CD4-positive, CD25-positive, alpha-beta regulatory T cell (primary cell): ENCODE measurements around the gene BLID. TPM values are rescaled to one million over a fixed set of nuclear protein-coding genes. Genes with fewer than 3 reads are reported as not detected.

Experiments used
- ATAC-seq, 2 donors: fragments of 150-1000 bp; cut with Tn5 transposase; one replicate each; pipeline ENCODE4 v1.10.0; 2021; ENCODE audit warnings: low read depth in 2 of 2, moderate number of reproducible peaks in 2 of 2, moderate library complexity in 1 of 2
- DNase-seq, 3 donors: peaks; one replicate each; pipeline versions ENCODE4 v3.0.0 to v3.0.0-alpha.2; 2012 to 2022; ENCODE audit warnings: mixed read lengths in 1 of 3
- H3K27ac ChIP-seq: one replicate; pipeline ENCODE4 v1.7.0; 2013; ENCODE audit warnings: mild to moderate bottlenecking, low read length; ENCODE audit not compliant: insufficient read depth, poor library complexity, severe bottlenecking
- H3K27me3 ChIP-seq: one replicate; pipeline ENCODE4 v1.7.0; 2013; ENCODE audit warnings: low read length; ENCODE audit not compliant: control insufficient read depth, insufficient read depth
- H3K36me3 ChIP-seq: one replicate; pipeline ENCODE4 v1.7.0; 2013; ENCODE audit warnings: mild to moderate bottlenecking, low read length, moderate library complexity; ENCODE audit not compliant: control insufficient read depth, insufficient read depth
- H3K4me1 ChIP-seq: 2 replicates; pipeline ENCODE4 v1.7.0; 2013; ENCODE audit warnings: mild to moderate bottlenecking, low read length; ENCODE audit not compliant: insufficient read depth, control insufficient read depth, poor library complexity, severe bottlenecking
- H3K4me3 ChIP-seq: one replicate; pipeline ENCODE4 v1.7.0; 2013; ENCODE audit warnings: low read depth, mild to moderate bottlenecking, low read length, moderate library complexity
- H3K9me3 ChIP-seq, 2 experiments: 1 replicate in 1 of 2; 2 replicates in 1 of 2; pipeline ENCODE4 v1.7.0; 2013; ENCODE audit warnings: low read length in 2 of 2, mild to moderate bottlenecking in 1 of 2, moderate library complexity in 1 of 2; ENCODE audit not compliant: control insufficient read depth in 2 of 2
- H3K27ac Mint-ChIP-seq, 3 donors: one replicate each; pipeline ENCODE4 v1.8.0; 2020 to 2022; ENCODE audit warnings: mild to moderate bottlenecking in 3 of 3, mixed read lengths in 3 of 3, moderate library complexity in 2 of 3
- H3K27me3 Mint-ChIP-seq: one replicate; pipeline ENCODE4 v1.8.0; 2022; ENCODE audit warnings: mild to moderate bottlenecking, mixed read lengths
- H3K36me3 Mint-ChIP-seq: one replicate; pipeline ENCODE4 v1.8.0; 2020; ENCODE audit warnings: mixed read lengths
- H3K4me1 Mint-ChIP-seq, 4 donors: one replicate each; pipeline ENCODE4 v1.8.0; 2020 to 2022; ENCODE audit warnings: mixed read lengths in 4 of 4, mild to moderate bottlenecking in 1 of 4
- H3K4me3 Mint-ChIP-seq, 4 donors: one replicate each; pipeline ENCODE4 v1.8.0; 2020 to 2022; ENCODE audit warnings: mild to moderate bottlenecking in 4 of 4, mixed read lengths in 4 of 4, moderate library complexity in 3 of 4
- H3K9me3 Mint-ChIP-seq, 7 donors: one replicate each; pipeline ENCODE4 v1.8.0; 2020 to 2022; ENCODE audit warnings: mixed read lengths in 7 of 7, mild to moderate bottlenecking in 3 of 7, moderate library complexity in 2 of 7
- polyA plus RNA-seq, 4 donors: library from polyadenylated mRNA; unstranded; fragments of 300-500 nt; fragmentation: Illumina TruSeq; gene quantifications; one replicate each; pipeline ENCODE4 v1.2.3, GENCODE V29; 2021
- total RNA-seq: library from RNA; stranded (reverse); gene quantifications from one replicate; pipeline ENCODE4 v1.2.3, GENCODE V29; 2022

The BLID gene
- total and polyA plus RNA-seq, 5 donors from 2014 or later = not detected

GRCh38 chr11:122069707-122070360 lies 46.2 kb downstream of the BLID start:
- Mint-ChIP-seq H3K36me3 (no peaks in the 10 kb centered on the region), H3K9me3 (peaks cover 0 to 6% (median 0%) of the 10 kb centered on the region in 7 donors), H3K4me1 (no peaks in the 10 kb centered on the region), H3K4me3 (no peak overlapping the region), H3K27me3 (peaks cover 15% of the 10 kb centered on the region), H3K27ac (no peak overlapping the region)
- H3K9me3 ChIP-seq = no peaks in the 10 kb centered on the region
- peak in 1 of 3 donors; percentile 21 for DNase-seq
- H3K4me1 ChIP-seq = no peaks in the 10 kb centered on the region
- H3K4me3 ChIP-seq = no peak overlapping the region
- no peak overlapping the region for H3K27ac ChIP-seq
- no peaks in the 10 kb centered on the region for H3K36me3 ChIP-seq
- no peak for ATAC-seq
- H3K27me3 ChIP-seq = no peaks in the 10 kb centered on the region

- Mint-ChIP-seq H3K27ac (no peak overlapping the region), H3K4me3 (no peak overlapping the region), H3K27me3 (peaks cover 15% of the 10 kb centered on the region), H3K36me3 (no peaks in the 10 kb centered on the region), H3K9me3 (peaks cover 0 to 6% (median 0%) of the 10 kb centered on the region in 7 donors), H3K4me1 (no peaks in the 10 kb centered on the region)
- Histone ChIP-seq H3K36me3 (no peaks in the 10 kb centered on the region), H3K27ac (no peak overlapping the region), H3K27me3 (no peaks in the 10 kb centered on the region), H3K4me3 (no peak overlapping the region), H3K4me1 (no peaks in the 10 kb centered on the region), H3K9me3 (no peaks in the 10 kb centered on the region)
- DNase-seq (no peak), ATAC-seq (no peak)
Measured at GRCh38 chr11:122068837-122069236, 47.2 kb downstream of the BLID start.

GRCh38 chr11:122068141-122068540 lies 47.9 kb downstream of the BLID start:
- no peaks in the 10 kb centered on the region for H3K4me1 Mint-ChIP-seq
- H3K9me3 Mint-ChIP-seq = peaks cover 0 to 6% (median 0%) of the 10 kb centered on the region in 7 donors
- H3K27me3 Mint-ChIP-seq = peaks cover 15% of the 10 kb centered on the region
- no peak overlapping the region for H3K27ac ChIP-seq
- H3K27me3 ChIP-seq = no peaks in the 10 kb centered on the region
- H3K9me3 ChIP-seq = no peaks in the 10 kb centered on the region
- H3K4me3 Mint-ChIP-seq = no peak overlapping the region
- no peak for ATAC-seq
- H3K4me3 ChIP-seq = no peak overlapping the region
- H3K4me1 ChIP-seq = no peaks in the 10 kb centered on the region
- no peak overlapping the region for H3K27ac Mint-ChIP-seq
- H3K36me3 ChIP-seq = no peaks in the 10 kb centered on the region
- DNase-seq = no peak
- H3K36me3 Mint-ChIP-seq = no peaks in the 10 kb centered on the region
